ENCODE data around the gene EFNA5.

DNA sequence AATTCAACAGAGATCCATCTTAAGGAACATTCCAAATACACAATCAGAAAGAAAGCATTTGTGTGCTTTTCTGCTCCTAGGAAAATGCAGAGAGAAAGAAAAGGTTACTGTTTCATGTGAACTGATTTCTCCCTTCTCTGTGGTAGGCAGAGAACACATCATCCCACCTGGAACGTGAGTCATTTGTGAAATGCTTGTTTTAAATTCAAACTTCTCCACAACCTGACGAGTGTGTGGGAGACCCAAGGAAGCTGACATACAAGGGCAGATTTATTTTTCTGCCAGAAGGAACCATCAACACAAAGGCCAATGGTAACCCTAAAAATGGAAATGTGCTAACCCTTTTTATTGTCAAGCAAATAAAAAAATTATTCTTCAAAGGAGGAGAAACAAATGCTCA is 156.4 kb downstream of the EFNA5 start:
- no peak for TF ChIP-seq POLR2A (IDR thresholded peaks at IDR 0.05)
- TF ChIP-seq, protein P1, sequence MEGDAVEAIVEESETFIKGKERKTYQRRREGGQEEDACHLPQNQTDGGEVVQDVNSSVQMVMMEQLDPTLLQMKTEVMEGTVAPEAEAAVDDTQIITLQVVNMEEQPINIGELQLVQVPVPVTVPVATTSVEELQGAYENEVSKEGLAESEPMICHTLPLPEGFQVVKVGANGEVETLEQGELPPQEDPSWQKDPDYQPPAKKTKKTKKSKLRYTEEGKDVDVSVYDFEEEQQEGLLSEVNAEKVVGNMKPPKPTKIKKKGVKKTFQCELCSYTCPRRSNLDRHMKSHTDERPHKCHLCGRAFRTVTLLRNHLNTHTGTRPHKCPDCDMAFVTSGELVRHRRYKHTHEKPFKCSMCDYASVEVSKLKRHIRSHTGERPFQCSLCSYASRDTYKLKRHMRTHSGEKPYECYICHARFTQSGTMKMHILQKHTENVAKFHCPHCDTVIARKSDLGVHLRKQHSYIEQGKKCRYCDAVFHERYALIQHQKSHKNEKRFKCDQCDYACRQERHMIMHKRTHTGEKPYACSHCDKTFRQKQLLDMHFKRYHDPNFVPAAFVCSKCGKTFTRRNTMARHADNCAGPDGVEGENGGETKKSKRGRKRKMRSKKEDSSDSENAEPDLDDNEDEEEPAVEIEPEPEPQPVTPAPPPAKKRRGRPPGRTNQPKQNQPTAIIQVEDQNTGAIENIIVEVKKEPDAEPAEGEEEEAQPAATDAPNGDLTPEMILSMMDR (IDR thresholded peaks at IDR 0.05), result no peak

Measured in uterus (tissue), 2 donors.